MM.1S (cell line): ENCODE data around the gene SH3TC1.

ENCODE experiments used
- EZH2 ChIP-seq: fragments of 300-600 bp; sonication (generic); optimal IDR thresholded peaks from 2 replicates; pipeline ENCODE3; 2017; ENCODE audit warnings: low read depth, mild to moderate bottlenecking, antibody characterized with exemption, low read length, mixed read lengths
- EZH2phosphoT487 ChIP-seq: fragments of 300-600 bp; sonication (generic); IDR thresholded peaks from 2 replicates; pipeline ENCODE4 v1.6.1; 2018; ENCODE audit warnings: antibody characterized with exemption, low read length
- TF ChIP-seq, protein P1 (sequence below): fragments of 300-600 bp; sonication (generic); IDR thresholded peaks from 2 replicates; pipeline ENCODE4 v1.5.1; 2016; ENCODE audit warnings: antibody characterized with exemption, low read length, mixed read lengths

DNA sequence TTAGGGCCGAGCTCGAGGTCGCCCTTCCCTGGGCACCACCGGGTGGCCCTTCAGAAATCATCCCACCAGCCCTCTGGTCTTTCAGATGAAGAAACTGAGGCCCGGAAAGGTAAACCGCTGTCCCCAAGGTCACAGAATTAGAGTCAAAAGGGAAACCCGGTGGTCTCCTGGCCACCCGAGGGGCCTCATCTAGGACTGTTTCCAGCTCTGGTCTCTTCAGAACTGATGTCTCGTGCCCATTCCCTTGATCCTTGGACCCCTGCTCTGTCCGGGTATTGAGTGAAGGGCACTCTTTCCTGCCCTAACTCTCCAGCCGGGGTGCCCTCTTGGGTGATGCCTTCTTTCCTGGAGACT lies 71.3 kb downstream of the SH3TC1 start:
- TF ChIP-seq, protein P1, sequence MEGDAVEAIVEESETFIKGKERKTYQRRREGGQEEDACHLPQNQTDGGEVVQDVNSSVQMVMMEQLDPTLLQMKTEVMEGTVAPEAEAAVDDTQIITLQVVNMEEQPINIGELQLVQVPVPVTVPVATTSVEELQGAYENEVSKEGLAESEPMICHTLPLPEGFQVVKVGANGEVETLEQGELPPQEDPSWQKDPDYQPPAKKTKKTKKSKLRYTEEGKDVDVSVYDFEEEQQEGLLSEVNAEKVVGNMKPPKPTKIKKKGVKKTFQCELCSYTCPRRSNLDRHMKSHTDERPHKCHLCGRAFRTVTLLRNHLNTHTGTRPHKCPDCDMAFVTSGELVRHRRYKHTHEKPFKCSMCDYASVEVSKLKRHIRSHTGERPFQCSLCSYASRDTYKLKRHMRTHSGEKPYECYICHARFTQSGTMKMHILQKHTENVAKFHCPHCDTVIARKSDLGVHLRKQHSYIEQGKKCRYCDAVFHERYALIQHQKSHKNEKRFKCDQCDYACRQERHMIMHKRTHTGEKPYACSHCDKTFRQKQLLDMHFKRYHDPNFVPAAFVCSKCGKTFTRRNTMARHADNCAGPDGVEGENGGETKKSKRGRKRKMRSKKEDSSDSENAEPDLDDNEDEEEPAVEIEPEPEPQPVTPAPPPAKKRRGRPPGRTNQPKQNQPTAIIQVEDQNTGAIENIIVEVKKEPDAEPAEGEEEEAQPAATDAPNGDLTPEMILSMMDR = no peak
- TF ChIP-seq EZH2 = no peak
- TF ChIP-seq EZH2phosphoT487 = no peak
